Lower lobe of right lung (tissue), 2 donors: ENCODE data around the gene ANKRD44. TPM values are rescaled to one million over a fixed set of nuclear protein-coding genes. Genes with fewer than 3 reads are reported as not detected.

Experiments used
- ATAC-seq, 2 donors: fragments of 200-7000 bp; cut with Tn5 transposase; one replicate each; pipeline ENCODE4 v1.9.1; 2020 to 2022; ENCODE audit warnings: mild to moderate bottlenecking in 2 of 2, moderate library complexity in 2 of 2
- DNase-seq: peaks from one replicate; pipeline ENCODE4 v3.0.0-alpha.2; 2020
- H3K27ac ChIP-seq: fragments of 200-600 bp; one replicate; pipeline ENCODE4 v1.8.0; 2022
- H3K27me3 ChIP-seq: fragments of 200-600 bp; one replicate; pipeline ENCODE4 v1.8.0; 2022; ENCODE audit warnings: low read depth
- H3K36me3 ChIP-seq: fragments of 200-600 bp; one replicate; pipeline ENCODE4 v1.8.0; 2022; ENCODE audit warnings: mild to moderate bottlenecking
- H3K4me1 ChIP-seq: fragments of 200-600 bp; one replicate; pipeline ENCODE4 v1.8.0; 2022
- H3K4me3 ChIP-seq: fragments of 200-600 bp; one replicate; pipeline ENCODE4 v1.8.0; 2022; ENCODE audit warnings: mild to moderate bottlenecking
- H3K9me3 ChIP-seq: fragments of 200-600 bp; one replicate; pipeline ENCODE4 v1.8.0; 2022
- CTCF ChIP-seq: fragments of 200-600 bp; IDR thresholded peaks from one replicate; pipeline ENCODE4 v1.8.0; 2022; ENCODE audit warnings: antibody characterized with exemption, mild to moderate bottlenecking
- intact Hi-C: fragments of 100-400 bp; cut with DNase I; formaldehyde crosslinking; loops from one replicate; pipeline ENCODE4 v1.11.0; 2022
- total RNA-seq: library from RNA; stranded (reverse); fragmentation: NEBNext Ultra II Directional; extraction: Animal tissue kit (Norgen Biotek cat#: 25700); gene quantifications from one replicate; pipeline ENCODE4 v1.2.1, GENCODE V29; 2021
- donor health status: DM: no; HTN: yes; CAD: no; lungs with severe emphysema.

Gene ANKRD44
- total RNA-seq, 1 donor from 2014 or later: 58.7 TPM

GRCh38 chr2:197265924-197266323 is 44.7 kb downstream of the ANKRD44 start:
- no peak overlapping the region for H3K27ac ChIP-seq
- H3K4me3 ChIP-seq: no peak overlapping the region
- H3K4me1 ChIP-seq: peaks cover 65% of the 10 kb centered on the region
- no peaks in the 10 kb centered on the region for H3K27me3 ChIP-seq
- intact Hi-C loops: no loop called here
- H3K36me3 ChIP-seq: no peaks in the 10 kb centered on the region
- no peak for ATAC-seq
- no peaks in the 10 kb centered on the region for H3K9me3 ChIP-seq
- DNase-seq: no peak
- no peak for TF ChIP-seq CTCF

GRCh38 chr2:197265036-197265435 is 45.5 kb downstream of the ANKRD44 start:
- no peak for TF ChIP-seq CTCF
- ATAC-seq: no peak
- Histone ChIP-seq H3K36me3 (no peaks in the 10 kb centered on the region), H3K9me3 (no peaks in the 10 kb centered on the region), H3K4me3 (no peak overlapping the region), H3K27ac (no peak overlapping the region), H3K4me1 (peaks cover 61% of the 10 kb centered on the region), H3K27me3 (no peaks in the 10 kb centered on the region)
- no peak for DNase-seq
- intact Hi-C loops: no loop called here

GRCh38 chr2:197264332-197264731 is 46.2 kb downstream of the ANKRD44 start:
- Histone ChIP-seq H3K36me3 (no peaks in the 10 kb centered on the region), H3K4me3 (no peak overlapping the region), H3K27me3 (no peaks in the 10 kb centered on the region), H3K4me1 (peaks cover 58% of the 10 kb centered on the region), H3K27ac (no peak overlapping the region), H3K9me3 (no peaks in the 10 kb centered on the region)
- intact Hi-C loops: no loop called here
- ATAC-seq (no peak), DNase-seq (no peak)
- no peak for TF ChIP-seq CTCF

GRCh38 chr2:197263077-197263476 is 47.5 kb downstream of the ANKRD44 start:
- peak in 1 of 2 donors; percentile 8 for ATAC-seq
- TF ChIP-seq CTCF: no peak
- peaks cover 59% of the 10 kb centered on the region for H3K4me1 ChIP-seq
- H3K4me3 ChIP-seq: no peak overlapping the region
- H3K27ac ChIP-seq: no peak overlapping the region
- H3K27me3 ChIP-seq: no peaks in the 10 kb centered on the region
- no peaks in the 10 kb centered on the region for H3K9me3 ChIP-seq
- intact Hi-C loops: no loop called here
- no peak for DNase-seq
- no peaks in the 10 kb centered on the region for H3K36me3 ChIP-seq

- peaks cover 66% of the 10 kb centered on the region for H3K4me1 ChIP-seq
- no peaks in the 10 kb centered on the region for H3K27me3 ChIP-seq
- intact Hi-C loops: no loop called here
- no peaks in the 10 kb centered on the region for H3K9me3 ChIP-seq
- ATAC-seq (peak; percentile 48 to 49), DNase-seq (no peak)
- H3K36me3 ChIP-seq: no peaks in the 10 kb centered on the region
- peak overlapping the region; percentile 65 for H3K27ac ChIP-seq
- no peak overlapping the region for H3K4me3 ChIP-seq
- TF ChIP-seq CTCF: no peak
These were observed 48.8 kb downstream of the ANKRD44 start for GRCh38 chr2:197261808-197262226.
